Left renal cortex interstitium (tissue), 4 donors: Measurements from ENCODE around the gene GABRR2. TPM values are rescaled to one million over a fixed set of nuclear protein-coding genes. Genes with fewer than 3 reads are reported as not detected.

Experiments
- DNase-seq, 4 donors: peaks; one replicate each; pipeline ENCODE4 v3.0.0-alpha.2; 2013; ENCODE audit warnings: low read depth in 4 of 4, low spot score in 2 of 4, missing footprints in 1 of 4
- polyA plus RNA-seq, 4 donors: library from polyadenylated mRNA; unstranded; fragments of 120-200 nt; gene quantifications; one replicate each; pipeline ENCODE4 v1.2.1, GENCODE V29; 2013; ENCODE audit not compliant: insufficient read length in 4 of 4

Gene GABRR2
- 1 to 10 TPM in 3 of 4 donors, under 1 TPM in 1; 0.93 to 3.3 (median 1.9) TPM for polyA plus RNA-seq

GRCh38 chr6:89315249-89315885 is at the start of gene GABRR2:
GABRR2 (minus strand) TSS chr6:89315299; CDS start chr6:89315165, 134 bp downstream.
- DNase-seq = no peak

- no peak for DNase-seq
These were observed 49.5 kb upstream of the GABRR2 start for GRCh38 chr6:89364586-89364985.

GRCh38 chr6:89361171-89361570 is 46.1 kb upstream of the GABRR2 start:
- no peak for DNase-seq

GRCh38 chr6:89360415-89360999 is 45.4 kb upstream of the GABRR2 start:
- no peak for DNase-seq

GRCh38 chr6:89359561-89359960 is 44.5 kb upstream of the GABRR2 start:
- DNase-seq = no peak

GRCh38 chr6:89357390-89357789 is 42.3 kb upstream of the GABRR2 start:
- no peak for DNase-seq

GRCh38 chr6:89356642-89357170 is 41.6 kb upstream of the GABRR2 start:
- DNase-seq = no peak

- no peak for DNase-seq
These were observed 40.6 kb upstream of the GABRR2 start for GRCh38 chr6:89355511-89356194.

- no peak for DNase-seq
These were observed 38.7 kb upstream of the GABRR2 start for GRCh38 chr6:89353702-89354392.

- no peak for DNase-seq
These were observed 38.0 kb upstream of the GABRR2 start for GRCh38 chr6:89353118-89353556.

- DNase-seq = peak in 3 of 4 donors; percentile 66 to 69 (median 67)
These were observed 37.4 kb upstream of the GABRR2 start, which contains the start of gene UBE2J1 for GRCh38 chr6:89352278-89353117. UBE2J1 (minus strand) TSS chr6:89352722; CDS start chr6:89352569, 153 bp downstream.

- peak in 1 of 4 donors; percentile 51 for DNase-seq
These were observed 36.7 kb upstream of the GABRR2 start for GRCh38 chr6:89351671-89352277.

GRCh38 chr6:89350281-89350966 is 35.3 kb upstream of the GABRR2 start:
- DNase-seq = no peak

GRCh38 chr6:89348372-89348771 is 33.3 kb upstream of the GABRR2 start:
- DNase-seq = no peak

GRCh38 chr6:89347825-89348224 is 32.7 kb upstream of the GABRR2 start:
- no peak for DNase-seq

- no peak for DNase-seq
These were observed 31.3 kb upstream of the GABRR2 start for GRCh38 chr6:89346433-89346832.

GRCh38 chr6:89339565-89339964 is 24.5 kb upstream of the GABRR2 start:
- DNase-seq = no peak

GRCh38 chr6:89335164-89335563 is 20.1 kb upstream of the GABRR2 start:
- no peak for DNase-seq

GRCh38 chr6:89330910-89331309 is 15.8 kb upstream of the GABRR2 start:
- no peak for DNase-seq
